ENCODE results near the gene NR3C1.

Gene NR3C1

GRCh38 chr5:143274952-143275351, 128.5 kb downstream of the NR3C1 start:
- in situ Hi-C loops (cut with HindIII; ENCODE audit: low sequenced_read_pairs): no loop called here

- in situ Hi-C loops (cut with HindIII; ENCODE audit: low sequenced_read_pairs): no loop called here
These were observed 132.1 kb downstream of the NR3C1 start for GRCh38 chr5:143271431-143271830.

- in situ Hi-C loops (cut with HindIII; ENCODE audit: low sequenced_read_pairs): no loop called here
These were observed 135.1 kb downstream of the NR3C1 start for GRCh38 chr5:143268388-143268787.

GRCh38 chr5:143267186-143267585, 136.3 kb downstream of the NR3C1 start:
- in situ Hi-C loops (cut with HindIII; ENCODE audit: low sequenced_read_pairs): no loop called here

- in situ Hi-C loops (cut with HindIII; ENCODE audit: low sequenced_read_pairs): no loop called here
These were observed 137.5 kb downstream of the NR3C1 start for GRCh38 chr5:143265995-143266394.

GRCh38 chr5:143263272-143263810, 140.1 kb downstream of the NR3C1 start:
- in situ Hi-C loops (cut with HindIII; ENCODE audit: low sequenced_read_pairs): no loop called here

- in situ Hi-C loops (cut with HindIII; ENCODE audit: low sequenced_read_pairs): no loop called here
These were observed 140.9 kb downstream of the NR3C1 start for GRCh38 chr5:143262393-143263174.

GRCh38 chr5:143261748-143262392, 141.6 kb downstream of the NR3C1 start:
- in situ Hi-C loops (cut with HindIII; ENCODE audit: low sequenced_read_pairs): no loop called here

GRCh38 chr5:143259254-143259605, 144.3 kb downstream of the NR3C1 start:
- in situ Hi-C loops (cut with HindIII; ENCODE audit: low sequenced_read_pairs): no loop called here

GRCh38 chr5:143258559-143259253, 144.8 kb downstream of the NR3C1 start:
- in situ Hi-C loops (cut with HindIII; ENCODE audit: low sequenced_read_pairs): no loop called here

- in situ Hi-C loops (cut with HindIII; ENCODE audit: low sequenced_read_pairs): no loop called here
These were observed 148.7 kb downstream of the NR3C1 start for GRCh38 chr5:143254819-143255218.

GRCh38 chr5:143251946-143252345, 151.5 kb downstream of the NR3C1 start:
- in situ Hi-C loops (cut with HindIII; ENCODE audit: low sequenced_read_pairs): no loop called here

GRCh38 chr5:143251190-143251589, 152.3 kb downstream of the NR3C1 start:
- in situ Hi-C loops (cut with HindIII; ENCODE audit: low sequenced_read_pairs): no loop called here

GRCh38 chr5:143249851-143250250, 153.6 kb downstream of the NR3C1 start:
- in situ Hi-C loops (cut with HindIII; ENCODE audit: low sequenced_read_pairs): no loop called here

GRCh38 chr5:143248822-143249579, 154.5 kb downstream of the NR3C1 start:
- in situ Hi-C loops (cut with HindIII; ENCODE audit: low sequenced_read_pairs): no loop called here

- in situ Hi-C loops (cut with HindIII; ENCODE audit: low sequenced_read_pairs): no loop called here
These were observed 155.1 kb downstream of the NR3C1 start for GRCh38 chr5:143248391-143248790.

- in situ Hi-C loops (cut with HindIII; ENCODE audit: low sequenced_read_pairs): no loop called here
These were observed 156.2 kb downstream of the NR3C1 start for GRCh38 chr5:143247134-143247815.

GRCh38 chr5:143245929-143246561, 157.4 kb downstream of the NR3C1 start:
- in situ Hi-C loops (cut with HindIII; ENCODE audit: low sequenced_read_pairs): no loop called here

GRCh38 chr5:143244990-143245389, 158.5 kb downstream of the NR3C1 start:
- in situ Hi-C loops (cut with HindIII; ENCODE audit: low sequenced_read_pairs): no loop called here

Data from DLD1 (cell line).